NCI-H2081 treated with DMSO at 0.1 percent for 48 hours (cell line): ENCODE data around the gene CHST3.

Experiments
- DNase-seq: peaks from one replicate; lab custom pipeline; 2025; lab: John Stamatoyannopoulos, UW

Gene CHST3

GRCh38 chr10:71990706-71991269, 26.6 kb downstream of the CHST3 start:
- DNase-seq: no peak

DNA sequence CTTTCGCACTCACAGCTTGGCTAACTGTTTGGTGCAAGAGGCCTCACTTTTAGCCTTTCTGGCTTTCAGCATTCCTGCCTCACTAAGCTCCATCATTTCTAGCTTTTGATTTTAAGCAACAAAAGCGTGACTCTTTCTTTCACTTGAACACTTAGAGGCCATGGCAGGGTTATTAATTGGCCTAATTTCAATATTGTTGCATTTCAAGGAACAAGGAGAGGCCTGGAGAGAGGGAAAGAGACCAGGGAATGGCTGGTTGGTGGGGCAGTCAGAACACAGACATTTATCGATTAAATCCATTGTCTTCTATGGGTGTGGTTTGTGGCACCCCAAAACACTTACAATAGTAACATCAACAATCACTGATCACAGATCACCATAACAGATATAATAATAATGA, 31.3 kb downstream of the CHST3 start:
- no peak for DNase-seq

GRCh38 chr10:71995887-71996575, 31.8 kb downstream of the CHST3 start:
- DNase-seq: no peak

DNA sequence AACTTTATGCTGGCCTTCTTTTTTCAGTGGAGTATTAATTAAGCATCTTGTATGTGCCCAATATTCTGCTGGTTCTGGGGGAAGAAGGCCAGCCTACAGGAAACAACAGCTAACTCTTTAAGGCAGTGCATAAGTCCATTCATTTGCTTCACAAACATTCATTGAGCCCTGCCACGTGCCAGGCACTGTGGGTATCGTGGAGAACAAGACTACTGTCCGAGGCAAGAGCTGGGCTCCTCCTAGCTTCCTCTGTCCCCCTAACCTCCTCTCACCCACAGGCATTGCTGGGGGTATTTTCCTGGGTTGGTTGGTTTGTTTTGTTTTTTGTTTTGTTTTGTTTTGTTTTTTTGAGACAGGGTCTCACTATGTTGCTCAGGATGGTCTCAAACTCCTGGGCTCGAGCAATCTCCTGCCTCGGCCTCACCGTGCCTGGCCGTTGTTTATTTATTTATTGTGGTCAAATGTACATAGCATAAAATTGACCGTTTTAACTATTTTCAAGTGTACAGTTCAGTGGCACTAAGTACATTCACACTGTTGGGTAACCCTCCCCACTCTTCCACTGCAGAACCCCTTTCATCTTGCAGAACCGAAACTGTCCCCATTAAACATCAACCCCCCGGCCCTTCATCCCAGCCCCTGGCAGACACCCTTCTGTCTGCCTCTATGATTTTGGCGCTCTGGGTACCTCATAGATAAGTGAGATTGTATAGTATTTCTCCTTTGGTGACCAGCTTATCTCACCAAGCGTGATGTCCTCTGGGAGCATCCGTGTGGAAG, 32.6 kb downstream of the CHST3 start:
- no peak for DNase-seq

DNA sequence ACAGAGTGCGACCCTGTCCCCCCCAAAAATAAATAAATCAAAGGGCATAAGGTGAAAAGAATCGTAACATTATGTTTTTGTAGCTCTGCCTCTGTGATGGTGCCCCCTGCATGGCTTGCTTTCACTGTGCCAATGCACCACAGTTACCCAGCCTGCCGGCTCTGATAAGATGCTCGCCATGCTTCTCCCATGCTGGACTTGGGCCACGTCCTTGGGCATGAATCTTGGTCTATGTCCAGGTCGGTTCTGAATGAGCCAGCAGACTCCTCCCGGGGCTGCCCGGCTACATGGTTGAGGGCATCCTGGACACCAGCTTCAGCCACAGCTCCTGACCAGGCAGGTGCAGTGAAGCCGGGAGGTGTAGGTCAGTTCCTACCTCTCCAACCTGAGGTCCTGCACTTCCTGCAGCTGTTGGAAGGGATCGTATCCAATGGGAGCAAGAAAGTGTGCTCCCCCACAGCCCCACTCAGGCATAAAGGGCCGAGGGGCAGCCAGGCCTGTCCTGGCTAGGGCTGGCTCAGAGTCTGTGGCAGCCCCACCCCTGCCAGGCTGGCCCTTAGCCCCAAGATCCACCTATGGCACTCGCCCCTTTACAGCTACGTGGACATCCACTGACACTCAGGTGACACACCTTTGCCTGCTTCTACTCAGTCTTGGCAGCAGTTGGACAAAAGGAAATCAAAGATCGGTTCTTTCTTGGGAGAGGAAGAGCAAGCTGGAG, 34.1 kb downstream of the CHST3 start:
- DNase-seq: no peak

DNA sequence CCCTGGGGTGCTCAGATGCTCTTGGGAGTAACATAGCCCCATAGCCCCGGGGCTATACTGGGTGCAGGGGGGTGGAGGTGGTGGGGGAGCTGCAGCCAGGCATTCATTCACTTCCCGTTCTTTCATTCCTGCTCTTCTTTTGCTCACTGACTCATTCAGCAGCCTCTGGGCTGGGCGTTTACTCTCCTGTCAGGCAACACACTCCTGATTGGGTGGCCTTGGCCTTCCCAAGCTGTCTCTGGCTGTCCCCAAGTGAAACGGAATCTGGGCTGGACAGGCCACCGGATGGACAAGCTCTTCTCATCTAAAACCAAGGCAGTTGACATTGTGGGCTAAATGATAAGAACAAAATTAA, 34.6 kb downstream of the CHST3 start:
- DNase-seq: no peak

DNA sequence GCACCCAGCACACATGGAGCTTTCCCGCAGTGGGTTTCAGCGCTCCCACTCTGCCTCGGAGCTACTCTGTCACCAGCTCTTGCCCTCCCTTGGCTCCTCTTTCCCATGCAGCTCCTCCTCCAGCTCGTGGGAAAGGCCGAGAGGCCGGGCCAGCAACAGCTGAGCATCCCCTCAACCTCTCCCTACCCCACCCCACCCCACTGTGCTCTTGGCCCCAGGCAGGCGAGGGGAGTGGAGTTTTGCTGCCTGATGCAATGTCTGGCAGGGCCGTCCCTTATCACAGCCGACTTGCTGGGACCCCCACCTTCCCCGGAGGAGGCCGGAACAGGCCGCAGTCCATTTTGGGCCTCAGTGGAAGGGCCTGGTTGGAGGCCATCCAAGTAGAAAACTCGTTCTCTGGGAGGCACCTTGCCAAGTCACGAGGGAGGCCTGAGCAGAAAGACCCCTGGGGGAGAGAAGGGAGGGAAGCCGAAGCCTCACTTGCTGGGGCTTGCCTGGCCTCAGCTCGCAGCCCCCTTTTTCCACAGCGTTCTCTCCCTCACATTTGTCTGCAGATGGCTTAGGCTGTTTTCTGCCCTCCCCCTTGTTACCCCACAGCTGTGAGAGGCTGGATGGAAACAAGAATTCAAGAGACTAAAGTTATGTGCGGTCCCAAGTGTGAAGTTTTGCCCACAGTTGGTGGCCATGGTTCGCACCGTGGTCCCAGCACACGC, 35.3 kb downstream of the CHST3 start:
- no peak for DNase-seq

DNA sequence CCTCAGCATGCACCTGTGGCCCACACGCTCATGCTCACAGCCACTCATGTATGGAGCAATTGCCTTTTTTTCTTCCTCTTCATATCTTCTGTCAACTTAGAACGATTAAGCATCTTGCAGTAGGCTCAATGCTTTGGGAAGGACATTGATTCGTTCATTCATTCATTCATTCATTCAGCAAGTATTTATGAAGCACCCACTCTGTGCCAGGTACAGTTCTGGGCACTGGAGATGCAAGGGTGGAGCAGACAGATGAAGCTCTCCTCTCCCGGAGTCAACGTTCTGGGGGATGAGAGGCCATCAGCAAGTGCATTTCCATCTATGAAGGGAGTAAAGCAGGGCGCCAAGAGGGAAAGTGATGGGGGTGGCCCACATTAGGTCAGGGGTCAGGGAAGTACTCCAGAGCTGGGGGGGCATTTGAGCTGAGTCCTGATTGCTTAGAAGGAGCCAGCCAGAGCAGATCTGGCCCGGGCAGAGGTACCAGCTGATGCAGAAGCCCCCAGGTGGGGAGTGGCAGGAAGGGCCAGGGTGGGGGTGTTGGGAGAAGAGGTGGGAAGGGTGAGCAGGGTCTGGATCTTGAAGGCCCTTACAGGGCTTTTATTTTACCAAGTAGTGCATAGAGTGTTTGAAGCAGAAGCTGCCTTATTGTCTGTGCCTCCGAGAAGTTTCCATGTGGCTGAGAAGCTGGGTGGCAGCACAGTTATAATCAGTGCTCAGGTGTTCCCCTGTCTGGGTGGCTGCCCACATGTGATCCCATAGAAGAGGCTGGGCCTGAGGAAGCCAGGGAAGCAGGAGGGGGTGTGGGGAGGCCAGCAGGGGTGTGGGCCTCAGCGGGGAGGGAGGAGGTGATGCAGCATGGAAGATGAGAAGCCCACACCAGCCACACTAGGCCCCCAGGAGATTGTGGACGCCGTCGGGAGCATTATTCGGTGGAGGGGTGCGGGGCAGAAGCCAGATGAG, 36.2 kb downstream of the CHST3 start:
- DNase-seq: no peak

DNA sequence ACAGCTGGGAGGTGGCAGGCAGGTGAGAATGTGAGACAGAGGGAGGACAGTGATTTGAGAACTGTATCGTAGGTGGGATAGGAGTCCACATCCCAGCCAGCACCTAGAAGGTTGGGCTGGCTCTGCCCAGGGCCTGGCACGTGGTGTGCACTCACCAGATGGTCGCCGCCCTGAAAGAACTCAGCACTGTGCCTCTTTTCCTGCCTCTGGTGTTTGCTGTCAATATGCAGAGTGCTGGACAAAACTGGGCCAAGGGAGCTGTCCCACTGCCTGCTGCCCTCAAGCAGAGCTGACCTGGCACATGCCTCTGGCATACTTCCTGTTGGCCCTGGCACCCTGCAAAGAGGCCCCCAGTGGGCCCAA, 36.8 kb downstream of the CHST3 start:
- no peak for DNase-seq

GRCh38 chr10:72002354-72003295, 38.4 kb downstream of the CHST3 start:
- no peak for DNase-seq

GRCh38 chr10:72006026-72006425, 41.8 kb downstream of the CHST3 start:
- DNase-seq: no peak

- no peak for DNase-seq
Measured at GRCh38 chr10:72007246-72007892, 43.2 kb downstream of the CHST3 start.

- no peak for DNase-seq
Measured at GRCh38 chr10:72008096-72008981, 44.1 kb downstream of the CHST3 start.

DNA sequence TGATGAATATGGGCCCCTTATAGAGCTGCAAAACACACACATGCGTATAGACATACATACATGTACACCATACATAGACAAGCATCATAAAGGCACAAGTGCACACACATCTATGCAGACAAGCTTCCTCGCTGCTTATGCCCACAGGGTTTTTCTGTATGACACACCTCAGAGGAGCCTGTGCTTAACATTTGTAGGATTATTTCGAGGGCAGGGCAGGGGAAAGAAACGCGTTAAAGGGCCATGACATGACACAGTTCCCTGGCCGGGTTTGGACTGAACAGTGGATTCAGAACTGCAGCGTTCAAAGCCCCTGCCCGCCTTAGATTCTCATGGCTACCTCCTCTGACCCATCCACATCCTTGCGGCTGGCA, 44.8 kb downstream of the CHST3 start:
- DNase-seq: no peak

DNA sequence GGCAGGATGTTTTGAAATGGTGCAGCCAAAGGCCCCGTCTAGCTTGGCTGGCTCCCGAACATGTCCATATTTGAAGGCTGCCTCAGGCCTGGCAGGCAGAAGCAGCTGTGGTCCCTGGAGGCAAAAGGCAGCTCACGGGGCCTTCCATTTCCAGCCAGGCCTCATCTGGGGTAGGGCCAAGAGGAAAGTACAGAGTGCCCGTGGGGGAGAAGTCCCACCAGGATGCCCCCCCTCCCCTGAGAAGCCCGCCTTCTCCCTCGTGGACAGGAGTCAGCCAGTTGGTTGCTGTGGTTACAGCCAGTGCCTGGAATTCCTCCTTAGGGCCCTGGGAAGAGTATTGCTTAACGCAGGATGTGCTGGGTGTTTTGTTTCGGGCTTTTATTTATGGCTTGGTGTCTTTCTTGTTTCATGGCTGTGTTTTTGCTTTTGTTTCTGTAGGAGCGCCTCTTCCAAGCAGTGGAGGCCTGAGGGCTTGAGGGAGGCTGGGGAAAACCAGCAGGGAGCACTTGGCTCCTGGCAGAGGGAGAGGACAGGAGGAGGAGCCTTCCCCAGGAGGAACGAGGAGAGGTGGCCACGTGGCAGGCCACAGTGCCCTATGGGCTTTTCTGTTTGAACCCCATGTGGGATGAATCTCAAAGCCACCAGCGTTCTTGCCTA, 45.4 kb downstream of the CHST3 start:
- DNase-seq: no peak

- no peak for DNase-seq
Measured at GRCh38 chr10:72010234-72010973, 46.2 kb downstream of the CHST3 start.

DNA sequence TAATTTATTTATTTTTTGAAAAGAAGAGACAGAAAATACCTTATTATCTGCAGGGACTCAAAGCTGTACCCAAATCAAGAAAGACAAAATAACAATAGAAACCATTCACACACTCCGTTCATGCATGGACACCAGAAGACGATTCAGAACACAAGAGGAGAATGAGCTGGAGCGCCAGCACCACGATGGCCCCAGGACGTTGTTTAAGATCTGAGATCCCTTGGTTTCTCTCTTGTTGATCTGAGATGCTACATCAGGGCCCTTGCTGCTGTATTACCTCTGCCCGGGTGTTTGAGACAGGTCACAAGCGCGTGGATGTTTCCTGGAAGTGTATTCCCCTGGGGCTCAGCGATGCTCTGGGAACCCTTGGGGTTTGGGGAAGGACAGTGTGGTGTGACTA, 46.8 kb downstream of the CHST3 start:
- DNase-seq: no peak
